Hematopoietic multipotent progenitor cell (in vitro differentiated cells): Measurements from ENCODE around the gene SLC17A9. TPM values are rescaled to one million over a fixed set of nuclear protein-coding genes. Genes with fewer than 3 reads are reported as not detected.
A peak's percentile ranks its signal among the peaks of the same experiment; 100 is the strongest.

Source experiments
- DNase-seq, 3 donors: peaks; one replicate each; pipeline ENCODE4 v3.0.0-alpha.2; 2011 to 2015; ENCODE audit warnings: low read depth in 2 of 3, low spot score in 2 of 3
- total RNA-seq: library from RNA; depleted of rRNA; stranded (reverse); fragments of >200 nt; gene quantifications from one replicate; pipeline ENCODE4 v1.2.3, GENCODE V29; 2012

SLC17A9 gene
- total RNA-seq, 1 donor, result 28.8 TPM

DNA sequence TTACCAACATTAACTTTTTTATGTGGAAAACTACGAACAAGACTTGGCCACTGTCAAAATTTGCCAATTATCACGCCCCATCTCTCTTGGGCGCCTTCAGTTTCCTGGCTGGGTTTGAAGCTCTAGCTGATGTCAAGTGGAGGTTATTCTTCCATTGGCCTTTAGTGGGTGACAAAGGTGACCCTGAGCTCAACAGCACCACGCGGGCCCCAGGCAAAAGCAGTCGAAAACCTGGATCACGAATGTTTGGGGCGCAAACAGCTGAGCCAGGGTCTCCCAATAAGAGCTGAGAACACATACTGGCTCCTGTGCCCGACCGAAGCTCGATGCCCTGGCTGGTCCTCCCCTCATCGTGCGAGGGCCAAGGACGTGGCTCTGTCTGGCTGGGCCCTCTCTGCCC lies 26.8 kb downstream of the SLC17A9 start:
- DNase-seq, result peak in 1 of 3 donors; percentile 36

DNA sequence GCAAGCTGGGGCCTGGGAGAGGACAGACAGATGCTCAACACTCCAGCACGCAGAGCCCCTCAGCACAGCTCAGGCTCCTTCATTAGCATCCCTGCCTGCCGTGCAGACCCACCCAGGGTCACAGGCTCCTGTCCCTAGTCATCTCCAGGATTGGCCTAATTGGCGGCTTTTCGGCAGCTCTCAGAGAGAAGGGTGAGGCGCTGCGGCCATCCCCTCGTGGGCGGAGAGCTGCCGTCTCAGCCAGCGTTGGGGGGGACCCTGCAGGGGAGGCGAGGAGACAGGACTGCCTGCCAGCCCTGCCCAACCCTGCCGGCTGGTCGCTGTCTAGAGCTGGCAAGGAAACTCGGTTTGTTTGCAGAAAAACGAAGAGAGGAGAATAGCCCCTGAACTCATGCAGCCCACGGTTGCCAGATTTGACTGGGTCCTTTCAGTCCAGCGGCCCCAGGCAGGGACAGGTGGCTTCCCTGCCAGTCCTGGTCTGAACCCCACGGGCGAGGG lies 27.4 kb downstream of the SLC17A9 start:
- DNase-seq, result no peak

DNA sequence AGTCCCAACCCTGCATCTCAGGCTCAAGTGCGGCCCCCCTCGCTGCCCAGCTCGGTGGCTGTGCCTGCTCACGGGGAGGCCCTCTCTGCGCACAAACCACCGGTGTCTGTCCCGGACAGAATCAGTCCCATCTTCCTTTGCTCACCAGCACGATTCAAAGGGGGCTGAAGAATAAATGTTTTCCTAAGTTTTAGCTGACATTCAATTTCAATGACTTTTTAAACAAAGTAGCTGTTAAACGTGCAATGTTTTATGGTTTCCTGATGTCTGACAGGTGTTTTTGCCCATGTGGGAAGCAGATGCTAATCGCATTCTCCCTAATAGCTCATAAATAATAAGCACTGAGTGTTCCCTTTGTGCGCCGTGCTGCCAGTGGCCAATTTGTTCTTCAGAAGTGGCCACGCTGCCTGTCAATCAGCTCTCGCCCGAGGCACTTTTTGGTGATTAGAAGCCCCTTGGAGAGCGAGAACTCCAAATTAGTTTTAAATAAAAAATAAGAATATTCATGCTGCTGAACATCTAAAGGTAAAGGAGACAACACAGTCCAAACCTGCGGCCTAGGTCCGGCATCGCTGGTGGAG lies 28.0 kb downstream of the SLC17A9 start:
- peak in 1 of 3 donors; percentile 82 for DNase-seq

DNA sequence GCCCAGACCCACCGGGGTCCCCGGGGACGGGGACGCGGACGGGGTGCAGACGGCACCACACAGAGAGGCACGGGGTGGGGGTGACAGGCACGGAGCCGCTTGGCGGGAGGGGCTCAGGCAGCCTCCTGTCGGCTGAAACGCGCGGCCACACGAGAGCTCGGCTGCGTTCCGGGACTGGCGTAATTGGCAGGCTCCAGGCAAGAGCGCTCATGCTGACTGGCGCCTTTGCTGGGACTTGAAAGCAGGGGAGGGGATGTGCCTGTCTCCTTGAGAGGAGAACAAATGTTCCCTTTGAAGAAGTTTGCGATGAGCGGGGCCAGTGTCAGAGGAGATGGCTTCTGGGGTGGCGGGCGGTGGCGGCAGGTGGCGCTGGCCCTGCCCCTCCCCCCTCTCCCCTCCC lies 28.5 kb downstream of the SLC17A9 start:
- peak in 2 of 3 donors; percentile 70 to 87 for DNase-seq

DNA sequence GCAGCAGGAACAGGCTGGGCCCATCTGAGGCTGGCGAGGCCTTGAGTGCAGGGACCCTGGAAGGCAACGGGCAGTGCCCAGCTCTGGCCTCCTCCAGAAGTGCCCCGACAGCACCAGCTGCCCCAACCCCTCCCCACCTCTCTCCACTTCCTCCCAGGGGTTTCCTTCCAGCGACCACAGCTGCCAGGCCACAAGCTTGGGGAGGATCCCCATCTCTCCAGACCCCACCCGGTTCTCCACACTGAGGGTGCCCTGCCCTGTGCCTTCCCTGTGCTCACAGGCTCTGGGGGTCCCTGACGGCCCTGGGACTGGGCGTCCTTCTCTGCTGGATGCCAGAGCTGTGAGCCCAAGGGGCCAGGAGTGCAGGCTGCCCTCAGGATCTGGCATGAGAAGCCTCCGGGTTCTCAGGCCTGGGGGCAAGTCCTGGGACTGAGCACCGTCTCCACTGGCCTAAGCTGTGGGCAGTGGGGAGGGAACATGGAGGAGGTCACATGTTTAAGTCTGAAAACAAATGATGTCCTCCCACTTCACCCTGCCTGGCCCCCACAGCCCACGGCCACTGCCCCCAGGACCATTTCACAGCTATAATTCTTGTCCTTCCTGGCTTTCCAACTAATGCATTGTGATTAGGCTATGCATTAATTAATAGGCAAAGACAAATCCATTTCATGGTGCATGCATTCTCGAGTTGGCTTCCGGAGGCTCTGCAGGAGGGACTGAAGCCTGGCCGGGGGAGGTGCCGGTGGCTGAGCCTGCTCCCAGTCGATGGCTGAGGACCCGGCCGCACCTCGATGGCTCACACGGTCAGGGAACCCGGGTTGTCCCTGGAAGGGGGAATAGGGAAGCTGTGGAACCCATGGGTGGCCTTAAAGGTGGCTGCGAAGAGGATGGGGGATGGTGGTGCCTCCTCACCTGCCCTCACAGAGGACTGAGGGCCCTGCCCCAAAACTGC lies 29.9 kb downstream of the SLC17A9 start:
- DNase-seq, result peak in 1 of 3 donors; percentile 83

DNA sequence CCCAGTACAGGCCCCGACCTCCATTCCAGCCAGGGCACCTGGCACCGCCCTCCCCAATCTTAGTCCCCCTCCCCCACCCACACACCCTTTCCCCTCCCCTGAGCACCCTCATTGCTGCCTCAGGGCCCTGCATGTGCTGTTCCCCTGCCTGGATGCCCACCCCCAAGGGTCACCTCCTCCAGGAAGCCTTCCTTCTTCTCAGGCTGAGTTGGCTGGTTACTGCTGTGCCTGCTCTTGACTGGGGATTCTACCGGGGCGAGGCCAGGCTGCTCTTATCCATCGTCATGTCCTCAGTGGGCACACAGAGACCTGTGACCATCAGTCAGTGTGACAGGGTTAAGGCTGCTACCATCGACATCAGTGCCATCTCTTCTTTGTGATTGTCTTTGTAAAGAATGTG lies 30.7 kb downstream of the SLC17A9 start:
- no peak for DNase-seq

DNA sequence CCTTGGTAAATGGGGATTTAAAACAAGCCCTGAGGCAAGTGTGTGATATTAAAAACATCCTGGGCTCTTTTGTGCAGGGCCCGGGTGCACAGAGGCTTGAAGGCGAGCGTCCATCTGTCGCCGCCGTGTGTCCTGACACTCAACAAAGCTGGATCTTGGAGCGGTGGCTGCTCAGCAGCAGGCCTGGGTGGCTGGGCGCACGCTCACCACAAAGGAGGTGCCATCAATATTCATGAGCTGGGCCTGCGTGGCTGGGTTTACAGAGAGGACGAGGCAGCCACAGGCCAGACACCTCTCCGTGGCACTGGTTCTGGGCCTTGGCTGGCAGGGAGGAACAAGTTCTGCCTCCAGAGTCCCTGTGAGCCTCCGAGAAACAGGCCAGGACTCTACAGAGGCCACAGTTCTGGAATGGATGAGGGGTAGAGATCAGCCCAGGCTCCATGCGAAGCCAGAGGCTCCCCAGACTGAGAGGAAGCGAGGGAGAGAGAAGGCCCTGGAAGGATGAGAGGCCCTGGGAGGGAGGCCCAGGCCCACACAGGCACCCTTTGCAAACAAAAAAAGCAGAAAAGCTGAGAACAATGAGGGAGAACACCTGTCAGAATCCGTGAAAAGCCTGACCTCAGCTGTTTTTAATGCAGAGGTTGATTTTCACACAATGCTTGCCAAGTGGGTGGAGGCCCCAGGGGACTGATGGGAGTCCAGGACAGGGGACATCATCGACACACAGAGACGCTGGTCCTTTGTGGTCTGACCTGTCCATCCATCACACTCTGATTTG lies 32.3 kb downstream of the SLC17A9 start:
- DNase-seq, result no peak

DNA sequence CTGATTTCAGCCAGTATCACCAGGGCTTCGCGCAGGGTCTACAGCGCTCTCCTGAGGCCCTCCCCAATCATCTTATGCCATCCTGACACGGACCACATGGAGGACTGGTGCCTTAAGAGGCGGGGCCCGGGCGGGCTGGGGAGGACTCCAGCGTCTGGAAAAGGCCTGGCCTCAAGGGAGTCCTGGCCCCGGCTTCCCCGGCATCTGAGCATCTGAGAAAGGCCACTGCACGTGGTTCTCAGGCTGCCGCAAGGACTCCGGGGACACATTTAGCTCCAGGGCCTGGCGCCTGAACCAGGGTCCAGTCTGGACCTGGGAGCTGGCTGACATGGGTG lies 32.9 kb downstream of the SLC17A9 start:
- DNase-seq, result no peak

DNA sequence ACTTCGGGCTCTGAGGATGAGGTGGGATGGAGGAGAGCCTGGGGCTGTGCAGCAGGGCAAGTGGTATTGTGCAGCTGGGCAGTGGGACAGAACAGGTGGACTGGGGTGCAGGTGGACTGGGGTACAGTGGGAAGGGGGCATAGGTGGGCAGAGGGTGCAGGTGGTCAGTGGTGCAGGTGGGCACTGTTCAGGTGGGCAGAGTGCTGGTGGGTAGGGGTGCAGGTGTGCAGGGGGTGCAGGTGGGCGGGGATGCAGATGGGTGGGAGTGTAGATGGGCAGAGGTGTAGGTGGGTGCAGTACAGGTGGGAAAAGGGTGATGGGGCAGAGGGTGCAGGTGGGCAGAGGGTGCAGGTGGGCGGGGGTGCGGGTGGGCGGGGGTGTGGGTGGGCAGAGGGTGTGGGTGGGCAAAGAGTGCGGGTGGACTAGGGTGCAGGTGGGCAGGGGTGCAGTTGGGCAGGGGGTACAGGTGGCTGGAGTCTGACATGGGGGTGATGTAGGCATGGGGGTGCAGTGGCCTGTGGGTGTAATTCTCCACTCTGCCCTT lies 33.8 kb downstream of the SLC17A9 start:
- no peak for DNase-seq

DNA sequence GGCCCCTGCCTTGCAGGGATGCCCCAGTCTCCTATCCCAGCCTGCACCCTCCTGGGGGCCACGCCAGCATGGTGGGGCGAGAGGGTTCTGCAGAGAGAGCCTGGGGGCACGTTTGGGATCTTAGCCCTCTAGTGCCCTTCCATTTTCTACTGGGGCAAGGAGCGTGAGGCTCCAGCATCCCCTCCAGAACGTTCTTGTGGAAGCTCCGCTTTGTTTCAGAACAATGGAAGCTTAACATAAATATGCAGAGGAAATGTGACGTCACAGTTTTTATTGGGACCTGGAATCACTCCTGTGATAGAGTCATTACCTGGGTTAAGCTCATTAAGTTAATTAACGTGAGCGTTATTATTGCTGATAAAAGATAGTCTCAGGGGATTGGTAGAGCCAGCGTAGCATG lies 34.6 kb downstream of the SLC17A9 start:
- DNase-seq, result no peak

DNA sequence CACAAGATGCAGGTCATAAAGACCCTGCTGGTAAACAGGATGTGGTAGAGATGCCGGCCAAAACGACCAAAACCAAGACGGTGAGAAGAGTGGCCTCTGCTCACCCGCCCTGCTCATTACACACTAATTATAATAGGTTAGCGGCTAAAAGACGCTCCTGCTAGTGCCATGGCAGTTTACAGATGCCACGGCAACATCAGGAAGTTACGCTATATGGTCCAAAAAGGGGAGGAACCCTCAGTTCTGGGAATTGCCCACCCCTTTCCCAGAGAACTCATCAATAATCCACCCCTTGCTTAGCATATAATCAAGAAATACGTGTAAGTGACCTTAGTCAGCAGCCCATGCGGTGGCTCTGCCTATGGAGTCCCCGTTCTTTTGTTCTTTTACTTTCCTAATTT lies 36.7 kb downstream of the SLC17A9 start:
- DNase-seq, result peak in 1 of 3 donors; percentile 61

DNA sequence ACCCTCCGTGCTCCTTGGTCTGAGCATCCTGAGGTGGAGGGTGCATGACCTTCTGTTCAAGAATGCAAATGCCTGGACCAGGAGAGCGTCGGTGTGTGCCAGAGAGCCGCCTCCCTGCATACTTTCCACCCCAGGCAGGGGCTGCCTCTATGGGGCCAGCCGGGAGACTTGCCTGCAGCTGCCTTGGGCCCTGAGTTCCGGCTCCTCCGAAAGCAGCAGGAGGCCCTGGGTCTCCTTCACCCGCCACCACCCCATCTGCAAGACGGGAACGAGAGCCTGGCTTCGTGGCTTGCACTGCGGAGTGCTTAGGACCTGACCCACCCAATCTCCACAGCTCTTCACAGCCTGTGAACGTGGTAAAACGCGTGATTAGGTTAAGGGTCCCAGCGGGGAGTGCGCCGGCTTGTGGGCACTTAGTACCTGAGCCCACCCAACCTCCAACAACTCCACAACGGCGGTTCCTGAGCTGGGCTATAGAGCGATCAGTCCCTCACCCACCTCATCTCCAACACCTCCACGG lies 37.9 kb downstream of the SLC17A9 start:
- DNase-seq, result no peak

DNA sequence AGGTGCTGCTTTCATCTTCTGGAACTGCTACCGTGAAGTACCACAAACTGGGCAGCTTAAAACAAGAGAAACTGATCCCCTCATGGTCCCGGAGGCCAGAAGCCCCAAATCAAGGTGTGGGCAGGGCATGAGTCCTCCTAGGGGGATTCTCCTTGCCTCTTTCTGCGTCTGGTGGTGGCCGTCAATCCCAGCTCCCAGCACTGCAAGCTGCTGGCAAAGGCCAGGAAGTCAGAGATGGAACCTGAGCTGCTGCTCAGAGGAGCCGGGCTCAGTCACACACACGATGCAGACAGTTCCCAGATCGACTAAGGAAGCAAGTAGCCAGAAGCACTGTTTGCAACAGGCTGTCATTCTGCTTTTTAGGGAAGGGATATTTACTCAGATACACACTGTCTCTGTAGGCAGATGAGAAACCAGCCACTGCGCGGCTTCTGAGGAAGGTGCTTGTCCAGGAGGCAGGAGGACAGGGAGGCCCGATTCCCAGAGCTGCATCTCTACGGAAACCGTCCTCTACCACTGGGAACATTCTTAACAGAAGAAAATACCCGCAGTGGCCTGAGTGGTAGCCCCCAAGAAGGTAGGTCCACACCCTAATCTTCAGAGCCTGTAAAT lies 38.8 kb downstream of the SLC17A9 start:
- DNase-seq, result no peak

DNA sequence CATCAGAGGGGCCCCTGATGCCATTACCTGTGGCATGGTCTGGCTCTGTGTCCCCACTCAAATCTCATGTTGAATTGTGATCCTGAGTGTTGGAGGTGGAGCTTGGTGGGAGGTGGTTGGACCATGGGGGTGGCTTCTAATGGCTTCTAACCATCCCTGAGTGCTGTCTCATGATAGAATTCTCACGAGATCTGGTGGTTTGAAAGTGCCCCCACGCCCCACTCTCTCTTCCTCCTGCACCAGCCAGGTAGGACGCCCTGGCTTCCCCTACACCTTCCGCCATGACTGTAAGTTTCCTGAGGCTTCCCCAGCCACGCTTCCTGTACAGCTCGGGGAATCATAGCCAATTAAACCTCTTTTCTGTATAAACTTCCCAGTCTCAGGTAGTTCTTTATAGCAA lies 39.4 kb downstream of the SLC17A9 start:
- no peak for DNase-seq

DNA sequence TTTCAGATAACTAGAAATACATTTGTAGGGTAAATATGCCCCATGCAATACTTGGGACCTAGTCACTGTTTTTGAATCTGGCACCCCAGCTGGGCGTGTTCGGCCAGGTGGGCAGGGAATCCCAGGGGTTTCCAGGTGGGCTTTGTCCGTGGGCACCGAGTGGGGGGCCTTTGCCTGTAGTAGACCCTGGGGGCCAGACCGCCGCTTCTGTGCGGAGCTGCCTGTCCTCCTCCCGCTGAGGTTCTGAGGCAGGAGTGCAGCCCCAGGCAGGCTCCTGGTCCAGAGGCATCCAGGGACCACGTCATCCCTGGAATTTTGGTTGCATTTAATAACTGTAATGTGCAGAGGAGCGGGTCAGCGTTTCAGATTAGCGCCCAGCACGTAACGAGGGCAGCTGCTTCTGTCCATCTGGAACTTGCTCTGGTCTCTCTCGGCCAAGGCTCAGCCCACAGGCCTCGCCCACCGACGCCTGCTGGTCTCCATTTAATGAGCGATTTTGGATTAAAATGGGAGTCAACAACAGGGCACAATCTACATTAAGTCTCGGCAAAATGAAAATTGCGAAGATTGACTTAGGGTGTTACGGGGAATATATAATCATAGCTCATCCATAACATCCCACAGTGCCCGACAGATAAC lies 41.5 kb downstream of the SLC17A9 start:
- no peak for DNase-seq

DNA sequence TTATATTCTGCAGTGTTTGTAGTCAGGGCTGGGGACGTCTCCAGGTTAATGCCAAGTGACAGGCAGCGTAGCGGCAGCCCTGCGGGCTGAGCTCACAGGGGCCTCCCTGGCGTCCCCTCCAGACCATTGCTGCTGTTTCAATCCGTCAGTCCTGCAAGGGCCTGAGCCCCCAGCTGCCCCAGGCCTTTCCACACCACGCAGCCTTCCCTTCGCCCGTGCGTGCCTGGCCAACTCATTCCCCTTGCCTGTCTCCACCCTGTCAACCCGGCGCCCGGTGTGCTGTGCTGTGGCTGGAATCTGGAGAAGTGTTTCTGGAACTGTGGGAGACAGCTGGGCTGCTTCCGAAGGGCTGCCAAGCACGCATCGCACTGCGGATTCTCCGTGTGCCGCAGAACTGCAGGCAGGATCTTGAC lies 42.4 kb downstream of the SLC17A9 start:
- DNase-seq, result no peak

DNA sequence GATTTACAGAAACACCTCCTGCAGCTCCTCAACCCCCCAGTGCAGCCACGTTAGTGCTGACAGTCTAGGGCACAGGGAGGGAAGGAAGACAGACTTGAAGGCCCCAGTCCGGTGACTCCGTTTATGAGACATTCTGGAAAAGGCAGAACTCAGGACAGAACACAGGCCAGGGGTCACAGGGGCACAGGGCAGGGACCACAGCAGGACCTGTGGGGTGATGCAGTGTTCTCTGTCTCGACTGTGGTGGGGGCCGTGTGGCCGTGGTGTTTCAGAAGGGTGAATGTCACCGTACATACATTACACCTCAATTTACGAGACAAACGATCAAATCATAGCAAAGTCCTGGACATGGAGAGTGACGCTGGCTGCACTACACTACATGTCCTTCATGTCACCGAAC lies 43.0 kb downstream of the SLC17A9 start:
- no peak for DNase-seq

DNA sequence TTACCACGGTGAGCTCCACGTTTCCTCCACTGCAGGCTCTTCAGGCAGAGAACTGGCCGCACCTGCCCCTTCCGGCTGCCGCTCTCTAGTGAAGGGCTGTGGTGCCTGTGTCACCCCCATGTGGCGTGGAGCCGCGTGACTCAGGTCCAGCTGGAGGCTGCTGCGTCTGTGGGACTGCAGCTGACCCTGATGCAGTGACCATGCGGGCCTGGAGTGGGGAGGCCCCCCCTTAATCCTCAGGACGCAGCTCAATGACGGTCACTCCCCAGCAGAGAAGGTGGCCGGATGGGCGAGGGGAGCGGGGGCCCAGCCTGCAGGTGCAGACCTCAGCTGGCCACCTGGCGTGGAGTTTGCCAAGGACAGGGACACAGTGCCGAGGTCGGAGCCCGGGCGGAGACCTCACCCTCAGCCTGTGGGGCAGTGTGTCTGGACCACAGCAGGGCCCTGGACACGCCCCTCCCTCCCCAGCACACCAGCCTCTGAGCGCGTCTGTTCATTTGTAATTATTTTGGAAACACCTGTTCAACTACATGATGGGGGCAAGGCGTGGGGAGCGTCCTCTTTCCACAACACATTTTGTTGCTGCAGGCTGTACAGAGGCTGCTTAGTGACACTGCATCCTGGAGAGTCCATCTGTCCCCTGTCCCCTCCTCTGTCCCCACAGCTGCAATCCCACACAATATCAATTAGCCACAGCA lies 43.5 kb downstream of the SLC17A9 start:
- DNase-seq, result no peak

DNA sequence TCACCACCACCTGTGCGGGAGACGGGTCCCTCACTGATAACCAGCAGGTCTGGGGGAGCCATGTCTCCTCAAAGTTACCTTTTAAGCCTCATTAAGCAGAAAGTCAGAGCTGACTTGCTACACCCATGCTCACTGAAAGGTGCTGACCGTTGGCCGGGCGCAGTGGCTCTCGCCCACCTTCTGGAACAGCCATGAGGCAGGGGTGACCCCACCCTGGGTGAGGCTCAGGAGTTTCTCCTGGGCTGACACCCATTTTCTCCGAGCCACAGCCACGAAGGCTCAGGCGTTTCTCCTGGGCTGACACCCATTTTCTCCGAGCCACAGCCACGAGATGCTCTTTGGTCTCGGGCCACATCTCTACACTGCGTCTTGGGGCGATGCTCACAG lies 44.1 kb downstream of the SLC17A9 start:
- DNase-seq, result no peak
